Measurements from ENCODE around the gene PCSK4. TPM values are rescaled to one million over a fixed set of nuclear protein-coding genes. Genes with fewer than 3 reads are reported as not detected.

PCSK4 gene
- total RNA-seq, 1 experiment from 2014 or later: 11.1 TPM

GRCh38 chr19:1445185-1445931, 44.8 kb downstream of the PCSK4 start:
- no peaks in the 10 kb centered on the region; the same call in 1 of the 2 replicates for H3K27me3 ChIP-seq (ENCODE audit: insufficient read depth, low read length)
- H3K4me2 ChIP-seq (ENCODE audit: low read length): peak overlapping the region; percentile 99
- peaks cover 10 to 20% of the 10 kb centered on the region in 2 experiments for H3K36me3 ChIP-seq (ENCODE audit: control insufficient read depth in 1 of 2, insufficient read depth in 2 of 2, low read length in 2 of 2)
- H3K9ac ChIP-seq (ENCODE audit: low read length): peak overlapping the region; percentile 71
- ATAC-seq: peak; percentile 75
- no TSS peak for BruUV-seq (replicated peaks)
- DNase-seq (ENCODE audit: low read depth, low spot score): no peak
- peak overlapping the region; percentile 82 for H3K27ac ChIP-seq (ENCODE audit: low read depth, low read length)
- peaks cover 23% of the 10 kb centered on the region for H3K79me2 ChIP-seq (ENCODE audit: insufficient read depth, low read length)
- POLR2A ChIA-PET: interaction anchor here (0.8 to 3.0 kb wide), 5 partner anchors 9 to 177 kb away, joined by 3 to 28 read pairs (median 3); partner anchors contain the start of gene REEP6
- H4K20me1 ChIP-seq (ENCODE audit: insufficient read depth): peaks cover 17% of the 10 kb centered on the region; the same call in 1 of the 2 replicates
- intact Hi-C loops (cut with micrococcal nuclease): no loop called here
- H3K9me3 ChIP-seq (ENCODE audit: control insufficient read depth in 1 of 2, insufficient read depth in 1 of 2, low read depth in 1 of 2, low read length in 2 of 2): no peaks in the 10 kb centered on the region
- peaks cover 43 to 66% of the 10 kb centered on the region in 2 experiments for H3K4me1 ChIP-seq (ENCODE audit: control insufficient read depth in 1 of 2, insufficient read depth in 2 of 2, low read length in 2 of 2)
- H2AFZ ChIP-seq (ENCODE audit: low read depth, low read length, poor library complexity, severe bottlenecking): no peak overlapping the region
- RAD21 ChIA-PET (ENCODE audit: low non-redundant PET in 1 of 2, low total read pairs in 2 of 2, uncharacterized antibody in 2 of 2, unreplicated experiment in 2 of 2): interaction anchor here in 1 of 2 experiments (0.6 to 1.3 kb wide), 2 partner anchors 10 to 166 kb away, joined by 3 to 4 read pairs; no protein-coding TSS in a partner anchor
- no peaks in the 10 kb centered on the region for H3K9me2 ChIP-seq (ENCODE audit: insufficient read depth)
- H3K4me3 ChIP-seq (replicated peaks in 1 of 2; ENCODE audit: low read depth in 1 of 2, low read length in 2 of 2): peak overlapping the region; percentile 48 to 62
- CTCF ChIA-PET: interaction anchor here (0.9 to 3.0 kb wide), 7 partner anchors 9 to 381 kb away, joined by 3 to 49 read pairs (median 4); no protein-coding TSS in a partner anchor
- peak; percentile 94 for TF ChIP-seq EGR1 (IDR thresholded peaks at IDR 0.05; ENCODE audit: low read depth)
- no peak for TF ChIP-seq ELF1 (IDR thresholded peaks at IDR 0.05; ENCODE audit: borderline replicate concordance, low read depth)
- no peak for TF ChIP-seq FOSL1 (IDR thresholded peaks at IDR 0.05; ENCODE audit: low read depth)
- TF ChIP-seq YY1 (IDR thresholded peaks at IDR 0.05; ENCODE audit: extremely low read depth, insufficient replicate concordance, low read depth, low read length): peak; percentile 23
- TF ChIP-seq MAX (IDR thresholded peaks at IDR 0.05): 0 out of 2 replicates have a peak, but pooled peaks have one; percentile 10
- no peak for TF ChIP-seq REST (IDR thresholded peaks at IDR 0.05; ENCODE audit: low read depth)
- TF ChIP-seq SRF (IDR thresholded peaks at IDR 0.05; ENCODE audit: low read depth): no peak
- TF ChIP-seq POLR2A (IDR thresholded peaks at IDR 0.05; ENCODE audit: borderline replicate concordance, extremely low read depth, insufficient read depth, insufficient read length): no peak
- TF ChIP-seq CBX3 (IDR thresholded peaks at IDR 0.05; ENCODE audit: low read depth): no peak; the same call in 1 of the 2 replicates
- no peak for TF ChIP-seq ATF3 (IDR thresholded peaks at IDR 0.05)
- TF ChIP-seq SIN3A (IDR thresholded peaks at IDR 0.05; ENCODE audit: low read depth): no peak
- TF ChIP-seq TCF7L2 (IDR thresholded peaks at IDR 0.05; ENCODE audit: borderline replicate concordance, extremely low read depth, insufficient read depth, insufficient read length): no peak
- TF ChIP-seq JUND (IDR thresholded peaks at IDR 0.05): no peak
- TF ChIP-seq SP1 (IDR thresholded peaks at IDR 0.05; ENCODE audit: low read depth): no peak; the same call in 1 of the 2 replicates
- no peak for TF ChIP-seq CEBPB (IDR thresholded peaks at IDR 0.05; ENCODE audit: low read depth)
- no peak for TF ChIP-seq POLR2AphosphoS5 (IDR thresholded peaks at IDR 0.05; ENCODE audit: low read depth, low read length)
- no peak for TF ChIP-seq ZBTB33 (IDR thresholded peaks at IDR 0.05; ENCODE audit: extremely low read depth, insufficient replicate concordance, low read length)
- TF ChIP-seq ZFX (IDR thresholded peaks at IDR 0.05): 0 out of 2 replicates have a peak, but pooled peaks have one; percentile 39
- no peak for TF ChIP-seq EZH2 (IDR thresholded peaks at IDR 0.05)
- TF ChIP-seq EZH2phosphoT487 (IDR thresholded peaks at IDR 0.05; ENCODE audit: borderline replicate concordance): no peak
